GM19043 (cell line): ENCODE measurements around the gene SLC22A31.
"Not testable (repeated sequence)": the region's sequence is repeated elsewhere in the genome, so short reads cannot be mapped to it uniquely, and the experiment has no call there.

Source experiments
- ATAC-seq: cut with Tn5 transposase; IDR thresholded peaks from one replicate; pipeline ENCODE4 v1.9.1; 2021; ENCODE audit warnings: low read depth; ENCODE audit not compliant: unreplicated experiment

SLC22A31 gene

GRCh38 chr16:89200124-89200849, at the start of gene SLC22A31:
Gene SLC22A31, minus strand, starts transcription at chr16:89200537. Its CDS starts 36 bp downstream, at chr16:89200501.
- no peak for ATAC-seq

- no peak for ATAC-seq
Observed at GRCh38 chr16:89248196-89248982, 48.1 kb upstream of the SLC22A31 start.

GRCh38 chr16:89247734-89248075, 47.4 kb upstream of the SLC22A31 start:
- ATAC-seq, result peak; percentile 28

GRCh38 chr16:89246903-89247733, 46.8 kb upstream of the SLC22A31 start:
- ATAC-seq, result peak; percentile 66

GRCh38 chr16:89246383-89246902, 46.1 kb upstream of the SLC22A31 start:
- ATAC-seq, result no peak

- ATAC-seq, result no peak
Observed at GRCh38 chr16:89244754-89245153, 44.4 kb upstream of the SLC22A31 start.

- not testable (repeated sequence) for ATAC-seq
Observed at GRCh38 chr16:89244264-89244663, 43.9 kb upstream of the SLC22A31 start.

GRCh38 chr16:89243664-89244063, 43.3 kb upstream of the SLC22A31 start:
- ATAC-seq, result no peak

- ATAC-seq, result no peak
Observed at GRCh38 chr16:89242795-89243200, 42.5 kb upstream of the SLC22A31 start.

- ATAC-seq, result peak; percentile 35
Observed at GRCh38 chr16:89241187-89242007, 41.1 kb upstream of the SLC22A31 start.

GRCh38 chr16:89237733-89238132, 37.4 kb upstream of the SLC22A31 start:
- no peak for ATAC-seq

GRCh38 chr16:89233678-89234490, 33.5 kb upstream of the SLC22A31 start:
- ATAC-seq, result no peak

- no peak for ATAC-seq
Observed at GRCh38 chr16:89232107-89232506, 31.8 kb upstream of the SLC22A31 start.

GRCh38 chr16:89230255-89230654, 29.9 kb upstream of the SLC22A31 start:
- no peak for ATAC-seq

- ATAC-seq, result no peak
Observed at GRCh38 chr16:89224665-89225064, 24.3 kb upstream of the SLC22A31 start.

- no peak for ATAC-seq
Observed at GRCh38 chr16:89222931-89223330, 22.6 kb upstream of the SLC22A31 start.

GRCh38 chr16:89221604-89222003, 21.3 kb upstream of the SLC22A31 start:
- ATAC-seq, result no peak

- ATAC-seq, result no peak
Observed at GRCh38 chr16:89219365-89219764, 19.0 kb upstream of the SLC22A31 start.
